ENCODE measurements around the gene SLC30A4. TPM values are rescaled to one million over a fixed set of nuclear protein-coding genes. Genes with fewer than 3 reads are reported as not detected.

The SLC30A4 gene
- total RNA-seq, 2 donors from 2014 or later, result 0.53 to 1.2 TPM

DNA sequence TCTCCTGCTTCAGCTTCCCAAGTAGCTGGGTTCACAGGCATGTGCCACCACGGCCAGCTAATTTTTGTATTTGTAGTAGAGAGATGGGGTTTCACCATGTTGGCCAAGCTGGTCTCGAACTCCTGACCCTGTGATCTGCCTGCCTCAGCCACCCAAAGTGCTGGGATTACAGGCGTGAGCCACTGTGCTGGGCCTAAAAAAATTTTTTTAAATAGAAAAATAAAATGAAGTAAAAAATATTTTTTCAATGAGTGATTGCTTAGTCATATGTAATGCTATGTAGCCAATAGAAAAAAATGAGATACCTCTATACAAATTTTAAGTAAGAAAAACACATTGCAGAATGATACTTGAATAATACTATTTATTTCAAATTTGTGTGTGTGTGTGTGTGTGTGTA, 27.9 kb upstream of the SLC30A4 start:
- H3K4me1 Mint-ChIP-seq, result peaks cover 2% of the 10 kb centered on the region
- WGBS, 2 experiments (ENCODE audit: insufficient coverage in 1 of 2, insufficient read length in 1 of 2), result 96% methylated on average over 3 of the region's 3 CpGs; no CpG with 5 or more reads in 1 of the 2 experiments

DNA sequence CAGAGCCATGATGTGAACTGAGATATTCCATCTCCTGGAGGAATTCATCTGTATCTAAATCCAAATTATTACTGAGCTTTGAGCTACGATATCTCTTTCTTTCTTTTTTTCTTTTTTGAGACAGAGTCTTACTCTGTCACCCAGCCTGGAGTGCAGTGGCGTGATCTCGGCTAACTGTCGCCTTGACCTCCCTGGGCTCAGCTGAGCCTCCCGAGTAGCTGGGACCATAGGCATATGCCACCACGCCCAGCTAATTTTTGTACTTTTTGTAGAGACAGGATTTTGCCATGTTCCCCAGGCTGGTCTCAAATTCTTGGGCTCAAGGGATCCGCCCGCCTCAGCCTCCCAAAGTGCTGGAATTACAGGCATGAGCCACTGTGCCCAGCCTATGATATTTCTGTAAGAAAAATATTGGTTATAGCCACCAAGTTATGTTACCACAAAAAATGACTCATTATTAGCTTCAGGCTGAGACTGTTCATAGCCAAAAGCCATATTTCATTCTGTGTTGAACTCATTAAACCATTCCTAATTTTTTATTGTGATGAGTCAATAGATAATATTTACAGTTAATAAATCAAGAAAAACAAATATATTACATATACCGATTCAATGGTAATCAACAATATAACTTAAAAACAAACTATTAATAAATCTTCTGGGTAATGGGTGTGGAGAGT, 27.1 kb upstream of the SLC30A4 start:
- Histone ChIP-seq H3K36me3 (ENCODE audit: control insufficient read depth, insufficient read depth, low read length) (no peaks in the 10 kb centered on the region), H3K27ac (ENCODE audit: low read depth, low read length) (no peak overlapping the region), H3K9ac (ENCODE audit: extremely low read depth, low read length, poor library complexity, severe bottlenecking) (no peak overlapping the region), H3K4me3 (ENCODE audit: low read length) (no peak overlapping the region), H3K4me1 (ENCODE audit: control insufficient read depth, insufficient read depth, low read length) (no peaks in the 10 kb centered on the region), H3K27me3 (ENCODE audit: control insufficient read depth, insufficient read depth, low read length, poor library complexity, severe bottlenecking) (peaks cover 5% of the 10 kb centered on the region), H3K9me3 (ENCODE audit: control insufficient read depth, low read length) (no peaks in the 10 kb centered on the region)
- Mint-ChIP-seq H3K4me3 (no peak overlapping the region), H3K9me3 (no peaks in the 10 kb centered on the region), H3K4me1 (peaks cover 2% of the 10 kb centered on the region), H3K27ac (no peak overlapping the region), H3K27me3 (ENCODE audit: insufficient read depth) (peaks cover 39% of the 10 kb centered on the region), H3K36me3 (ENCODE audit: low read depth) (no peaks in the 10 kb centered on the region)
- DNase-seq, result no peak
- TF ChIP-seq, protein P1, sequence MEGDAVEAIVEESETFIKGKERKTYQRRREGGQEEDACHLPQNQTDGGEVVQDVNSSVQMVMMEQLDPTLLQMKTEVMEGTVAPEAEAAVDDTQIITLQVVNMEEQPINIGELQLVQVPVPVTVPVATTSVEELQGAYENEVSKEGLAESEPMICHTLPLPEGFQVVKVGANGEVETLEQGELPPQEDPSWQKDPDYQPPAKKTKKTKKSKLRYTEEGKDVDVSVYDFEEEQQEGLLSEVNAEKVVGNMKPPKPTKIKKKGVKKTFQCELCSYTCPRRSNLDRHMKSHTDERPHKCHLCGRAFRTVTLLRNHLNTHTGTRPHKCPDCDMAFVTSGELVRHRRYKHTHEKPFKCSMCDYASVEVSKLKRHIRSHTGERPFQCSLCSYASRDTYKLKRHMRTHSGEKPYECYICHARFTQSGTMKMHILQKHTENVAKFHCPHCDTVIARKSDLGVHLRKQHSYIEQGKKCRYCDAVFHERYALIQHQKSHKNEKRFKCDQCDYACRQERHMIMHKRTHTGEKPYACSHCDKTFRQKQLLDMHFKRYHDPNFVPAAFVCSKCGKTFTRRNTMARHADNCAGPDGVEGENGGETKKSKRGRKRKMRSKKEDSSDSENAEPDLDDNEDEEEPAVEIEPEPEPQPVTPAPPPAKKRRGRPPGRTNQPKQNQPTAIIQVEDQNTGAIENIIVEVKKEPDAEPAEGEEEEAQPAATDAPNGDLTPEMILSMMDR (conservative IDR thresholded peaks at IDR 0.05), result no peak
- WGBS, 2 experiments (ENCODE audit: insufficient coverage in 1 of 2, insufficient read length in 1 of 2), result 93 to 94% methylated on average over 8 of the region's 9 CpGs

More for the DNA sequence above, 27.9 kb upstream of the SLC30A4 start:
- no peak for DNase-seq
- Histone ChIP-seq H3K9ac (ENCODE audit: extremely low read depth, low read length, poor library complexity, severe bottlenecking) (no peak overlapping the region), H3K4me3 (ENCODE audit: low read length) (no peak overlapping the region), H3K27me3 (ENCODE audit: control insufficient read depth, insufficient read depth, low read length, poor library complexity, severe bottlenecking) (peaks cover 9% of the 10 kb centered on the region), H3K36me3 (ENCODE audit: control insufficient read depth, insufficient read depth, low read length) (no peaks in the 10 kb centered on the region), H3K27ac (ENCODE audit: low read depth, low read length) (no peak overlapping the region), H3K9me3 (ENCODE audit: control insufficient read depth, low read length) (no peaks in the 10 kb centered on the region), H3K4me1 (ENCODE audit: control insufficient read depth, insufficient read depth, low read length) (no peaks in the 10 kb centered on the region)
- TF ChIP-seq, protein P1 (conservative IDR thresholded peaks at IDR 0.05), result no peak
- Mint-ChIP-seq H3K36me3 (ENCODE audit: low read depth) (no peaks in the 10 kb centered on the region), H3K27ac (no peak overlapping the region), H3K4me3 (no peak overlapping the region), H3K9me3 (no peaks in the 10 kb centered on the region), H3K27me3 (ENCODE audit: insufficient read depth) (peaks cover 41% of the 10 kb centered on the region)

- no peak overlapping the region for H3K27ac Mint-ChIP-seq
- Histone ChIP-seq H3K9me3 (ENCODE audit: control insufficient read depth, low read length) (no peaks in the 10 kb centered on the region), H3K27ac (ENCODE audit: low read depth, low read length) (no peak overlapping the region), H3K27me3 (ENCODE audit: control insufficient read depth, insufficient read depth, low read length, poor library complexity, severe bottlenecking) (no peaks in the 10 kb centered on the region), H3K36me3 (ENCODE audit: control insufficient read depth, insufficient read depth, low read length) (no peaks in the 10 kb centered on the region), H3K4me1 (ENCODE audit: control insufficient read depth, insufficient read depth, low read length) (no peaks in the 10 kb centered on the region), H3K4me3 (ENCODE audit: low read length) (no peak overlapping the region), H3K9ac (ENCODE audit: extremely low read depth, low read length, poor library complexity, severe bottlenecking) (no peak overlapping the region)
- no peak for DNase-seq
- no peaks in the 10 kb centered on the region for H3K9me3 Mint-ChIP-seq
- H3K4me1 Mint-ChIP-seq, result peaks cover 2% of the 10 kb centered on the region
- no peaks in the 10 kb centered on the region for H3K36me3 Mint-ChIP-seq (ENCODE audit: low read depth)
- H3K4me3 Mint-ChIP-seq, result no peak overlapping the region
- peaks cover 32% of the 10 kb centered on the region for H3K27me3 Mint-ChIP-seq (ENCODE audit: insufficient read depth)
- 91 to 95% methylated on average over 15 to 17 of the region's 17 CpGs for WGBS, 2 experiments (ENCODE audit: insufficient coverage in 1 of 2, insufficient read length in 1 of 2)
- TF ChIP-seq, protein P1 (conservative IDR thresholded peaks at IDR 0.05), result no peak
Observed at GRCh38 chr15:45548753-45549520, 26.4 kb upstream of the SLC30A4 start.
